ENCODE results near the gene TEPSIN. TPM values are rescaled to one million over a fixed set of nuclear protein-coding genes. Genes with fewer than 3 reads are reported as not detected.

TEPSIN gene
- polyA plus RNA-seq, 1 donor from 2014 or later = 50.0 TPM

Other genes with a start within 250 kb of the TEPSIN start
- 32.8 and 35.1 TPM in 2 replicates for gene CHMP6, start 247.2 kb downstream of the TEPSIN start, polyA plus RNA-seq
- gene BAIAP2, start 203.9 kb downstream of the TEPSIN start, polyA plus RNA-seq = 17.5 and 37.9 TPM in 2 replicates
- not detected in 2 replicates for gene PVALEF, start 73.5 kb downstream of the TEPSIN start, polyA plus RNA-seq
- 11.1 and 11.8 TPM in 2 replicates for gene AATK, start 72.8 kb downstream of the TEPSIN start, polyA plus RNA-seq
- gene CEP131, start 16.1 kb downstream of the TEPSIN start, polyA plus RNA-seq = 21.3 and 33.0 TPM in 2 replicates
- 76.4 and 90.2 TPM in 2 replicates for gene NDUFAF8, start 263 bp upstream of the TEPSIN start, polyA plus RNA-seq
- gene SLC38A10, start 56.3 kb upstream of the TEPSIN start, polyA plus RNA-seq = 37.4 and 46.0 TPM in 2 replicates
- gene BAHCC1, start 156.4 kb upstream of the TEPSIN start, polyA plus RNA-seq = 12.4 and 14.2 TPM in 2 replicates